ENCODE results near the gene CDC25C. TPM values are rescaled to one million over a fixed set of nuclear protein-coding genes. Genes with fewer than 3 reads are reported as not detected.

CDC25C gene
- total and polyA plus RNA-seq, 9 of the 15 experiments (the other 6 are each of a cell fraction or from before 2014, with no cell fraction given), result 19.1 to 63.7 (median 31.9) TPM

- TF ChIP-seq, protein P1, sequence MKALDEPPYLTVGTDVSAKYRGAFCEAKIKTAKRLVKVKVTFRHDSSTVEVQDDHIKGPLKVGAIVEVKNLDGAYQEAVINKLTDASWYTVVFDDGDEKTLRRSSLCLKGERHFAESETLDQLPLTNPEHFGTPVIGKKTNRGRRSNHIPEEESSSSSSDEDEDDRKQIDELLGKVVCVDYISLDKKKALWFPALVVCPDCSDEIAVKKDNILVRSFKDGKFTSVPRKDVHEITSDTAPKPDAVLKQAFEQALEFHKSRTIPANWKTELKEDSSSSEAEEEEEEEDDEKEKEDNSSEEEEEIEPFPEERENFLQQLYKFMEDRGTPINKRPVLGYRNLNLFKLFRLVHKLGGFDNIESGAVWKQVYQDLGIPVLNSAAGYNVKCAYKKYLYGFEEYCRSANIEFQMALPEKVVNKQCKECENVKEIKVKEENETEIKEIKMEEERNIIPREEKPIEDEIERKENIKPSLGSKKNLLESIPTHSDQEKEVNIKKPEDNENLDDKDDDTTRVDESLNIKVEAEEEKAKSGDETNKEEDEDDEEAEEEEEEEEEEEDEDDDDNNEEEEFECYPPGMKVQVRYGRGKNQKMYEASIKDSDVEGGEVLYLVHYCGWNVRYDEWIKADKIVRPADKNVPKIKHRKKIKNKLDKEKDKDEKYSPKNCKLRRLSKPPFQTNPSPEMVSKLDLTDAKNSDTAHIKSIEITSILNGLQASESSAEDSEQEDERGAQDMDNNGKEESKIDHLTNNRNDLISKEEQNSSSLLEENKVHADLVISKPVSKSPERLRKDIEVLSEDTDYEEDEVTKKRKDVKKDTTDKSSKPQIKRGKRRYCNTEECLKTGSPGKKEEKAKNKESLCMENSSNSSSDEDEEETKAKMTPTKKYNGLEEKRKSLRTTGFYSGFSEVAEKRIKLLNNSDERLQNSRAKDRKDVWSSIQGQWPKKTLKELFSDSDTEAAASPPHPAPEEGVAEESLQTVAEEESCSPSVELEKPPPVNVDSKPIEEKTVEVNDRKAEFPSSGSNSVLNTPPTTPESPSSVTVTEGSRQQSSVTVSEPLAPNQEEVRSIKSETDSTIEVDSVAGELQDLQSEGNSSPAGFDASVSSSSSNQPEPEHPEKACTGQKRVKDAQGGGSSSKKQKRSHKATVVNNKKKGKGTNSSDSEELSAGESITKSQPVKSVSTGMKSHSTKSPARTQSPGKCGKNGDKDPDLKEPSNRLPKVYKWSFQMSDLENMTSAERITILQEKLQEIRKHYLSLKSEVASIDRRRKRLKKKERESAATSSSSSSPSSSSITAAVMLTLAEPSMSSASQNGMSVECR (CRISPR knock-in tag; IDR thresholded peaks at IDR 0.05), result no peak
- TF ChIP-seq FOXO4 (CRISPR knock-in tag; IDR thresholded peaks at IDR 0.05) (no peak), POLR2G (IDR thresholded peaks at IDR 0.05; ENCODE audit: low read depth, low read length) (no peak), TRIM28 (IDR thresholded peaks at IDR 0.05) (no peak), NUFIP1 (IDR thresholded peaks at IDR 0.05; ENCODE audit: partially characterized antibody) (no peak), ZNF165 (CRISPR knock-in tag; IDR thresholded peaks at IDR 0.05; ENCODE audit: borderline replicate concordance) (no peak), KHSRP (IDR thresholded peaks at IDR 0.05) (no peak), CXXC5 (CRISPR knock-in tag; IDR thresholded peaks at IDR 0.05) (no peak)
These were observed 15.2 kb downstream of the CDC25C start (continued) for GRCh38 chr5:138316355-138316754.

All from K562 (cell line).